Measurements from ENCODE around the gene UNC5A.
A peak's percentile ranks its signal among the peaks of the same experiment; 100 is the strongest.

Gene UNC5A

DNA sequence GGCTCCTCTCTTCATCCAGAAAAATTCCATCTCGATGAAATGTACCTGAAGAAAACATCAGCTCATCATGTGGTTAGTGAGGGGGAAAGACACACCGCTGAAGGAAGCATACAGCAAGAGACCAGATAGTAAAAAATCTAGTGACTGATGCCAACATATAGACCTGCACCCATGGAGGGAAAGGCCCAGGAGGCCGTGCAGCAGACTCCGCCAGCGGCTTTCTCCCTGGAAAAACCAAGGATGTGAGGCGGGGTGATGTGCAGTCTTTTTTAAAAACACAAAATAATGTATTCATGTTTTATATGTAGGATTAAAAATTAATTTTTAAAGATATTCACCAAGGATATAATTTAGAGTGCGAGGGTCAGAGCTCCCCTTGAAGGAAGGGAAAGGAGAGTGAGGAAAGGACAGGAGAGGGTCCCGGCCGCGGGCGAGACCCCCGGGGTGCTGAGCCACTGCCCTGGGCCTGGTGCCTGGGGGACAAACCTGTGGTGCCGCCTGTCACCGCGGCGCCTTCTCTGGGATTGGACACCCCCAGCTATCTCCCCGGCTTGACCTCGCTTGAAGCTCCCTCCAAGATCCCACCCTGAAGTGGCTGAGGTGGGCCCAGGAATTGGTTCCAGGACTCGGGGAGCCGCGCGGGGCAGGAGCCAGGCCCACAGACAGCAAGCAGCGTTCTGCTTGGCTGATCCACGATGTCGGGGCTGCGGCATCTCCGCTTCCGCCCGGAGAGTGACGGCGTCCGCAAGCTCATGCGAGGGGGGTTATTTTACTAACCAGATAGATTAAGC is 12.1 kb upstream of the UNC5A start:
- Histone ChIP-seq H3K36me3 (ENCODE audit: control insufficient read depth, insufficient read depth, low read length) (no peaks in the 10 kb centered on the region), H3K9ac (ENCODE audit: low read length) (no peak overlapping the region), H3K27ac (ENCODE audit: low read depth, low read length) (no peak overlapping the region), H3K4me3 (ENCODE audit: low read length) (no peak overlapping the region), H3K4me1 (ENCODE audit: control insufficient read depth, insufficient read depth, low read length) (no peaks in the 10 kb centered on the region), H3K27me3 (ENCODE audit: control insufficient read depth, insufficient read depth, low read length) (peaks cover 8% of the 10 kb centered on the region)

DNA sequence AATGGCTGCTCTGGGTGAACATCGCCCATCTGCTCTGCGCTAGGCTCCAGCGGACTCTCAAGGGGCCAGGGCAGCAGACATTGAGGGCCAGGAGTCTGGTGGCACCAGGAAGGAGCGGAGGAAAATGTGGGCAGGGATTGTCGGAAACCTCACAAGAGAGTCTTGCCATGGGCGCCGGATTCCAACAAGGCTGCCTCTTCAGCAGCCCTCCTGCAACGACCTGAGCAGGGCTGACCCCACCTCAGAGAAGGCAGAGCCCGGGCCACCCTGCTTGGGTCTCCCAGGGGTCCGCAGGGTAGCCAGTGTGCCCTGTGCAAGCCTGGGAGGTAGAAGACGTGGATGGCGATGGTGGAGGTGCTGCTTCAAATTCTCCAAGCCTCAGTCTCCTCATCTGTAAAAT is 11.4 kb upstream of the UNC5A start:
- Histone ChIP-seq H3K27ac (ENCODE audit: low read depth, low read length) (no peak overlapping the region), H3K27me3 (ENCODE audit: control insufficient read depth, insufficient read depth, low read length) (peaks cover 8% of the 10 kb centered on the region), H3K9ac (ENCODE audit: low read length) (no peak overlapping the region), H3K4me1 (ENCODE audit: control insufficient read depth, insufficient read depth, low read length) (no peaks in the 10 kb centered on the region), H3K4me3 (ENCODE audit: low read length) (no peak overlapping the region), H3K36me3 (ENCODE audit: control insufficient read depth, insufficient read depth, low read length) (no peaks in the 10 kb centered on the region)

DNA sequence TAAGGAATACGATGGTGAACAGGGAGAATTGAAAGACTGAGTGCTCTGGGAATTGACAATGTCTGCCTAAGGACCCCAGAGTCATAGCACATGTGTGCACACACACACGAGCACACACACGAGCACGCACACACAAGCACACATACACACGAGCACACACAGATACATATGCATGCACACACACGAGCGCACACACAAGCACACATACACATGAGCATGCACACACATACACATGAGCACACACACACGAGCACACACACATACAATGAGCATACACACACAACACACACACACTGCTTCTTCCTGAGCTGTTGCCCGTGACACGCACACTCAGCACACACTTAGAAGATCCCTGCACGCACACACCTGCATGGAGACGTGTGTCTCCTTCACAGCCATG is 10.9 kb upstream of the UNC5A start:
- Histone ChIP-seq H3K36me3 (ENCODE audit: control insufficient read depth, insufficient read depth, low read length) (no peaks in the 10 kb centered on the region), H3K27ac (ENCODE audit: low read depth, low read length) (no peak overlapping the region), H3K4me3 (ENCODE audit: low read length) (no peak overlapping the region), H3K4me1 (ENCODE audit: control insufficient read depth, insufficient read depth, low read length) (no peaks in the 10 kb centered on the region), H3K27me3 (ENCODE audit: control insufficient read depth, insufficient read depth, low read length) (peaks cover 8% of the 10 kb centered on the region), H3K9ac (ENCODE audit: low read length) (no peak overlapping the region)

DNA sequence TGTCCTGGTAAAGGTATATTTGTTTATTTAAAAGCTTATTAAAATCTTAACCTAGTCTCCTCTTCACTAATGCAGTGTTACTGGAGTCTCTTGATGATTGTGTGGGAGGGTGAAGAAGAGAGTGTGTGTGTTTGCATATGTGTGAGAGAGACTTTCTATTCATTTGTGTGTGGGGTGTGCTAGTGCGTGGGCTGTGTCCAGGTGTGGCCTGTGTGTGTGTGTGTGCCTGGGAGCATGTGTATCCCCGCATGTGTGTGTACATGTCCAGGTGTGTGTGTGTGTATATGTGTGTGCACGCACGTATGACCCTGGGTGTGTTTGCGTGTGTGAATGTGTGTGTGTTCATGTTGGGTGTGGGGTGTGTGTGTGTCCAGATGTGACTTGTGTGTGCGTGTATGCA is 10.3 kb upstream of the UNC5A start:
- Histone ChIP-seq H3K27me3 (ENCODE audit: control insufficient read depth, insufficient read depth, low read length) (peaks cover 9% of the 10 kb centered on the region), H3K4me3 (ENCODE audit: low read length) (no peak overlapping the region), H3K4me1 (ENCODE audit: control insufficient read depth, insufficient read depth, low read length) (no peaks in the 10 kb centered on the region), H3K27ac (ENCODE audit: low read depth, low read length) (no peak overlapping the region), H3K9ac (ENCODE audit: low read length) (no peak overlapping the region), H3K36me3 (ENCODE audit: control insufficient read depth, insufficient read depth, low read length) (no peaks in the 10 kb centered on the region)

DNA sequence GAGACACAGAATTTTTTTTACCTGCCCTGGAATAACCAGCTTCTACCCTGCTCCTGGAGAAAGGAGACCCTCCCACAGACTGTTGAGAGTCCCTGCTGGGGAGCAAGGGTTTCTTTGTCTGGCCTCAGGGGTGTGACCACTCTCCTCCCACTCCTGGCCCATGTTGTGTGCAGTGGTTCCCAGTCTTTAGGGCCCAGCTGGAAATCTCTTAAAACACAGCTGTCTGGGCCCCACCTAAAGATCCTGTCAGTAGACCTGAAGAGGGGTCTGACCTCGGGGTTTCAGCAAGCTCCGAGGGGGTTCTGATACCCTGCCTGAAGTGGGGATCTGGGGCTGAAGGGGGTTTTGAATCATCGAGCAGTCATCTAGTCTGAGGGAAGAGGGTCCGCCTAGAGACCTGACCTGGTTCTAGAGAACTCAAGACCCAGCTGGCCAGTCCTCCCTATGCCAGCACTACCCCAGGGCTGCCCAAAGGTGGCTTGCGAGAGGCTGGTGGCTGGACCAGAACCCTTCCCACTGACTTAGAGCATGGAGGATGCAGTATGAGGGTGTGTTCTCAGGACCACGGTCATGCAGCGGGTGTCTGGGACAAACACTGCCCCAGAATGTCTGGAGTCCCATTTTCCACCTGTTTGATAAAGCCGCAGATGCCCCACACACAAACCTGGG is 8.1 kb upstream of the UNC5A start:
- H3K27ac ChIP-seq (ENCODE audit: low read depth, low read length) = no peak overlapping the region
- no peak overlapping the region for H3K9ac ChIP-seq (ENCODE audit: low read length)
- no peaks in the 10 kb centered on the region for H3K4me1 ChIP-seq (ENCODE audit: control insufficient read depth, insufficient read depth, low read length)
- no peak overlapping the region for H3K4me3 ChIP-seq (ENCODE audit: low read length)
- H3K27me3 ChIP-seq (ENCODE audit: control insufficient read depth, insufficient read depth, low read length) = peaks cover 7% of the 10 kb centered on the region
- no peaks in the 10 kb centered on the region for H3K36me3 ChIP-seq (ENCODE audit: control insufficient read depth, insufficient read depth, low read length)

DNA sequence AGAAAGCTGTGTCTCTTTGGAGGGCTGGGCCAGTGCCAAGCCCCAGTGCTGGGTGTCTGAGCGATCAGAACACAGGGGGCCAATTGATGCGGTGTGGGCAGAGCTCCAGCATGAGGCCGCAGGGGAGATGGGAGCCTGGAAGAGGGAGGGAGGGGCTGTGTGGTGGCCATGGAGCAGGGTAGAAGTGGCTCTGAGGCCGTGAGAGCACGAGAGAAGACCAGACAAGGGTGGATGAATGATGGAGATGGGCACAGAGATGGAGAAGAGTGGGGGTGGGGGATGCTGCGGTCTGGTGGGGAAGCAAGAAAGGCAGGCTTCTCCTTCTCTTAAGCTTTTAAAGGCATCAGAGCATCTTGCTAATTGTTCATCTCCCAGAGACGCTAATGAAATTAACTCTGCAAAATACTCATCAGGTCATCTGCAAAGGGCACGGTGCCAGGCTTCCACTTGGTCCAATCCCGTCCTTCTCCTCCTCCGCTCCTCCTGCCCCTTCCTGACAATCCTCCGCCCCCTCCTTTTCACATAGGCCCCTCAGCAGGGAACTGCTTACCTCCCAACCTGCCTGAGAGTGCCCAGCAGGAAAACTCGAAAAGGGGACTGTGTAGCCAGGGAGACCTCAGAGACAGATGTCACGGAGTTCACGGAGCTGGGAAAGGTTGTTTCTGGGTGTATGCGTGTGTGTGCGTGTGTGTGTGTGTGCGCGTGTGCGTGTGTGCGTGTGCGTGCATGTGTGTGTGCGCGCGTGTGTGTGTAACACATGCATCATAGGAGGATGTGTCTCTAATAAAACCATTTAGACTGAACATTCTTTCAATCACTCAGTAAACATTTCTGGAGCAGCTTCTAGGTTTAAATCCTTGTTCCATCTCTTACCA is 7.1 kb upstream of the UNC5A start:
- Histone ChIP-seq H3K27me3 (ENCODE audit: control insufficient read depth, insufficient read depth, low read length) (peaks cover 11% of the 10 kb centered on the region), H3K4me1 (ENCODE audit: control insufficient read depth, insufficient read depth, low read length) (no peaks in the 10 kb centered on the region), H3K9ac (ENCODE audit: low read length) (no peak overlapping the region), H3K36me3 (ENCODE audit: control insufficient read depth, insufficient read depth, low read length) (no peaks in the 10 kb centered on the region), H3K27ac (ENCODE audit: low read depth, low read length) (no peak overlapping the region), H3K4me3 (ENCODE audit: low read length) (no peak overlapping the region)

DNA sequence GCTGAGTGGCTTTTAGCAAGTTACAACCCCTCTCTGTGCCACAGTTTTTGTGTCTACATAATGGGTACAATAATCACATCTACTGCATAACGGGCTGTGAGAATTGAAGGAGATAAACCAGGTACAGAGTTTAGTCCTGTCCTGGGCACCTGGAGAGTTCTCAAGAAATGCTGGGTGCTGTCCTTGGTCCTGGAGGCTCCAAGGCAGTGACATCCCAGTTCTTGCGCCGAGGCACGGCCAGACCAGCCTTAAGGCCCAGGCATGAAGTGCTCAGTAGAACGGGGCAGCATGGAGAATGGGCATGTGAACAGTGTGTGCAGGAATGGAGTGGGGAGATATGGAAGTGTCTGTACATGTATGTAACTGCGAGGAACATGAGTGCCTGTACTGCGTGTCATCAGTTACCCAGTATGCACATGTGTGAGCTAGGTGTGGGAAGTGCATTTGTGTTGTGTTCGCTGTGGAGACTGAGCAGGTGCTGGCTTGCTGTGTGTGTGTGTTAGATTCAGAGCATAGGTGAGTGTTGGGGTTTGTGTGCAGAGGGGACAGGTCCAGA is 6.3 kb upstream of the UNC5A start:
- Histone ChIP-seq H3K4me3 (ENCODE audit: low read length) (no peak overlapping the region), H3K27ac (ENCODE audit: low read depth, low read length) (no peak overlapping the region), H3K9ac (ENCODE audit: low read length) (no peak overlapping the region), H3K36me3 (ENCODE audit: control insufficient read depth, insufficient read depth, low read length) (no peaks in the 10 kb centered on the region), H3K27me3 (ENCODE audit: control insufficient read depth, insufficient read depth, low read length) (peaks cover 11% of the 10 kb centered on the region), H3K4me1 (ENCODE audit: control insufficient read depth, insufficient read depth, low read length) (no peaks in the 10 kb centered on the region)

DNA sequence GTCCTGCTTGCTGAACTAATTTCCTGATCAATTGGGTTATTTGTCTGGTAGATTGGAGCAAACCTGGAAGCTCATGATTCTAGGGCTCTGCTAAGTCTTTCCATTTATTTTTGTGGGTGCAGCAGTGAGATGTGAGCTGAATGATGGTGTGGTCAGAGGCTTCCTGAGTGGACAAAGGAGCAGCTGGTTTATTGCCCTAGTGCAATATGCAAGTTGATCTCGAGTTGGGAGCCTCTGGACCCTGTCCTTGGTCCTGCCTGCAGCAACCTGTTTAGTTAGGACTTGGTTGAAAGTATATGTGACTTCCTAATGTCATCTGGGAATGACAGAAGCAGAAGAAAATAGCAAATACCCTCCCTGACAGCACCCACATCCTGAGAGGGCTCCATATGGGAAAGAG is 4.2 kb upstream of the UNC5A start:
- Histone ChIP-seq H3K36me3 (ENCODE audit: control insufficient read depth, insufficient read depth, low read length) (no peaks in the 10 kb centered on the region), H3K27me3 (ENCODE audit: control insufficient read depth, insufficient read depth, low read length) (peaks cover 15% of the 10 kb centered on the region), H3K4me1 (ENCODE audit: control insufficient read depth, insufficient read depth, low read length) (no peaks in the 10 kb centered on the region), H3K9ac (ENCODE audit: low read length) (no peak overlapping the region), H3K27ac (ENCODE audit: low read depth, low read length) (no peak overlapping the region), H3K4me3 (ENCODE audit: low read length) (no peak overlapping the region)

DNA sequence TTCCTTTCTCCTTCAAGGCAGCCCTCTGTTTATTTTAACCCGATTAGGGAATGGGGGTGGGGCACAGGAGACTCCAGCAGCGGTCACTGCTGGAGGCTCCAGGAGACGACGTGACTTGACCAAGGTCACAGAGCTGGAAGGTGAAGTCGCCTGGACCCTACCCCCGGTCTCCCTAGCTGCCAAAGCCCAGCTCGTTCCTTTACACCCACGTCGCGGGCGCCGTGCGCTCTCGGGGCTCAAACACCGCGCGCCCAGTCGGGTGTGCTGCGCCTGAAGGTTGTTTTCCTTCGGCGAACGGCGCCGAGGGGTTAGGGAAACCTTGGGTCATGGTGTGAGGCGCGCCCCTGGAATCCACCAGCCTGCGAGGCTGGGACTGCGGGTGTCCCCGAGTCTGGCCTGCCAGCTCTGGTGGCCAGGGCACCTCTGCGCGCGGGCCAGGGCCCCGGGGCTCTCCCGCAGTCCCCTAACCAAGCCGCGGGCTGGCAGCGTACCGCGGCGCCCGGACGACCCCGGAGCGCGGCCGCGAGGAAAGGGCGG is 747 bp upstream of the UNC5A start:
- H3K4me3 ChIP-seq (ENCODE audit: low read length) = peak overlapping the region; percentile 36
- H3K9ac ChIP-seq (ENCODE audit: low read length) = no peak overlapping the region
- H3K27me3 ChIP-seq (ENCODE audit: control insufficient read depth, insufficient read depth, low read length) = peaks cover 36% of the 10 kb centered on the region
- H3K27ac ChIP-seq (ENCODE audit: low read depth, low read length) = no peak overlapping the region
- H3K36me3 ChIP-seq (ENCODE audit: control insufficient read depth, insufficient read depth, low read length) = no peaks in the 10 kb centered on the region
- H3K4me1 ChIP-seq (ENCODE audit: control insufficient read depth, insufficient read depth, low read length) = no peaks in the 10 kb centered on the region

DNA sequence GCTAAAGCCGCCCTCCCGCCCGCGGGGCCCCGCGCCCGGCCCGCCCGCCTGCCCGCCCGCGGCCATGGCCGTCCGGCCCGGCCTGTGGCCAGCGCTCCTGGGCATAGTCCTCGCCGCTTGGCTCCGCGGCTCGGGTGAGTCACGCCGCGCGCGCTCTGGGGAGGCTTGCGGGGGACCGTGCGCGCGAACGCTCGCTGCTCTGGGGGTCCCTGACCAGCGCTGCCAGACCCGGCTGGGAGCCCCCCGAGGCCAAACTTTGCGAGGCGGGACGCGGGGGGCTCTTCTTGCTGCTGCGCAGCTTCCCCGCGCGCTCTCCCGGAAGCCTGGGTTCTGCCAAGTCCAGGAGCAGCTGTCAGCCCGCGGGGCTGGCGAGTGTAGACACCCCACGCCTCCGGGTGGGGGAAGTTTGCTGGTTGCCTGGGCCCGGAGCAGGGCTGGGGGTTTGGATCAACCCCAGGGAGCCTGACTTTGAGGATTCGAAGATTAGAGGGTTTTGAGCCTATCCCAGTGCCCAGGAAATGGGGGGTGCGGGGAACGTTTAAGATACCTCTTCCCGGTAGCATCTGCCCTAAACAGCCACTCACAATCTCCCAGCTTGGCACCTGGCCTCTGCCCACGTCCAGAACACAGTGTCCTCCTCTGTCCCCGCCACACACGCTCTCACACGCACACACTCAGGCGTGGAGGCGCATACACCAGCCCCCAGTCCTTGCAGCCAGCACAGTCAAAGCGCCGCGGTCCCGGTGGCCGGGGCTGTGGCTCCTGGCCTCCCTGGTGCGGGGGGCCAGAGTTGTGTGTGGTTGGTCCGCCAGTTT is 535 bp downstream of the UNC5A start:
- no peak overlapping the region for H3K27ac ChIP-seq (ENCODE audit: low read depth, low read length)
- H3K9ac ChIP-seq (ENCODE audit: low read length) = no peak overlapping the region
- no peaks in the 10 kb centered on the region for H3K4me1 ChIP-seq (ENCODE audit: control insufficient read depth, insufficient read depth, low read length)
- no peaks in the 10 kb centered on the region for H3K36me3 ChIP-seq (ENCODE audit: control insufficient read depth, insufficient read depth, low read length)
- H3K4me3 ChIP-seq (ENCODE audit: low read length) = no peak overlapping the region
- peaks cover 42% of the 10 kb centered on the region for H3K27me3 ChIP-seq (ENCODE audit: control insufficient read depth, insufficient read depth, low read length)

DNA sequence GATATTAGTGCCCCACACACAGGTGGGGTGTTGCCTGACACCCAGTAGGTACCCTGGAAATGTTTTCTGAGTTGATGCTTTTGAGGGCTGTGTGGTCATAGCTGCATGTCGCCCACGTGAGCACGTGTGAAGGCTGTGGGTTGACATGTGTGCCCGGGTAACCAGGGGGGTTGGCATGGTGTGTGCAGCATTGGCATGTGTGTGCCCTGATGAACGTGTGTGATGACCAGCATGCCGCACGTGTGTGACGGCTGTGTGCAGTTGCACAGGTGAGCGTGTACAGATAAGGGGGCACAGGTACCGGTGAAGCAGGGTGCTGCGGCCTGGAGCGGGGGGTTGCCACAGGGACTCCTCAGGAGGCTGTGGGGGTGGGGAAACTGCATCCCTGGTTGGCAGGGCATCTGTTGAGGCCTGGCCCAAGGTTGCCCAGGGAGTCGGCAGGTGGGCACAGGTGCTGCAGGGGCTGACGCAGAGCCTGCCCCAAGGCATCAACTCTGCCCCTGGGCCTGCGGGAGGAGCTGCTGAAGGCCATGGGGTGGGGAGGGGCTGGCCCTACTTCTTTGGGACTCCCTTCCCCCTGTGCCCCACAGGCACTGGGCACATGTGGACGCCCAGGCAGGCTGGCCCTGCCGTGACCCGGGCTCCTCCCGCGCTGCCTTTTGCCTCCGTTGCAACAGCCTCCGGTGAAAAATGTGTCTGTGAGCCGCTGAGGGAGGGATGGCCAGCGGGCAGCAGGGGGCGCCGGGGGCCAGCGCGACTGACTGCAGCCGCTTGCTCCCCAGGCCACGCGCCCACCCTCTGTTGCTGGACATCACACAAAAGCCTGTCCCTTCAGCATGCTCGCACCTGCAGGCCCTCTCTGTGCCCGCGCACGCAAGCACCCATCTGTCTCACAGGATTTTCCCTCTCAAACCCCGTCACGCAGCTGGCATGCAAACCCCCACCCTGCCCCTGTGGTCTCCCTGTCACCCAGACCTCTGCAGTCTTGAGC is 2.2 kb downstream of the UNC5A start:
- H3K27ac ChIP-seq (ENCODE audit: low read depth, low read length) = no peak overlapping the region
- no peaks in the 10 kb centered on the region for H3K4me1 ChIP-seq (ENCODE audit: control insufficient read depth, insufficient read depth, low read length)
- peaks cover 46% of the 10 kb centered on the region for H3K27me3 ChIP-seq (ENCODE audit: control insufficient read depth, insufficient read depth, low read length)
- no peaks in the 10 kb centered on the region for H3K36me3 ChIP-seq (ENCODE audit: control insufficient read depth, insufficient read depth, low read length)
- H3K9ac ChIP-seq (ENCODE audit: low read length) = no peak overlapping the region
- H3K4me3 ChIP-seq (ENCODE audit: low read length) = no peak overlapping the region
